ENCODE data around the gene ITPR2. TPM values are rescaled to one million over a fixed set of nuclear protein-coding genes. Genes with fewer than 3 reads are reported as not detected.

Gene ITPR2
- total RNA-seq, 2 experiments from 2014 or later = 28.8 to 29.9 TPM

DNA sequence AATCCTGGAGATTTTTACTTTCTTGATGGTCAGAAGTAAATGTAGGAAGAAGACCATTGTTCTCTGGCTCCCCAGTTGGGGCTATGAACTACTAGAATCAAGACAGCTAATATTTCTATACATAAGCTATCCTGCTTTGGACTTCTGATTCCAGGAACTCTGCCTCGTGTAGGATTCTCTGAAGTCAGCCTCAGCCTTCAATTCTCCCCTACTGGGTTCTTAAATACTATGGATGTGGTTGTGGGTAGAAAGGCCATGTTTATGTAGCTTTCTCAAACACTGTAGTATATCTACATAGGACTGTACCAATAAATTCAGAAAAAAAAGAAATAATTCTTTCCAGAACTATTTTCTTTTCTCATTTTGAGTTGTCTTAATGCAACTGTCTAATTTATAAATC, 302.5 kb downstream of the ITPR2 start:
- ChIA-PET POLR2A (no interaction called here), CTCF (no interaction called here)
- TF ChIP-seq CTCF (IDR thresholded peaks at IDR 0.05) = no peak
- H3K27ac Mint-ChIP-seq = no peak overlapping the region
- ATAC-seq (ENCODE audit: poor library complexity) (no peak), DNase-seq (no peak)
- Histone ChIP-seq H3K27me3 (ENCODE audit: control insufficient read depth in 1 of 2, insufficient read depth in 2 of 2, low read length in 2 of 2) (no peaks in the 10 kb centered on the region), H3K27ac (ENCODE audit: low read depth in 1 of 2, low read length in 2 of 2) (no peak overlapping the region), H3K4me3 (ENCODE audit: low read length) (no peak overlapping the region), H3K9me3 (ENCODE audit: control insufficient read depth in 1 of 2, insufficient read depth in 1 of 2, low read length in 2 of 2) (peaks cover 0 to 24% of the 10 kb centered on the region in 2 experiments), H3K36me3 (ENCODE audit: insufficient read depth, low read length) (peaks cover 12% of the 10 kb centered on the region), H3K4me1 (ENCODE audit: insufficient read depth, low read length) (no peaks in the 10 kb centered on the region)
- H3K4me3 Mint-ChIP-seq = no peak overlapping the region
- intact Hi-C loops (cut with DNase I, micrococcal nuclease) = no loop called here
- peaks cover 90% of the 10 kb centered on the region for H3K36me3 Mint-ChIP-seq (ENCODE audit: low read depth)
- H3K9me3 Mint-ChIP-seq = peaks cover 9% of the 10 kb centered on the region
- no peaks in the 10 kb centered on the region for H3K27me3 Mint-ChIP-seq
- H3K4me1 Mint-ChIP-seq (ENCODE audit: low read depth) = no peaks in the 10 kb centered on the region

DNA sequence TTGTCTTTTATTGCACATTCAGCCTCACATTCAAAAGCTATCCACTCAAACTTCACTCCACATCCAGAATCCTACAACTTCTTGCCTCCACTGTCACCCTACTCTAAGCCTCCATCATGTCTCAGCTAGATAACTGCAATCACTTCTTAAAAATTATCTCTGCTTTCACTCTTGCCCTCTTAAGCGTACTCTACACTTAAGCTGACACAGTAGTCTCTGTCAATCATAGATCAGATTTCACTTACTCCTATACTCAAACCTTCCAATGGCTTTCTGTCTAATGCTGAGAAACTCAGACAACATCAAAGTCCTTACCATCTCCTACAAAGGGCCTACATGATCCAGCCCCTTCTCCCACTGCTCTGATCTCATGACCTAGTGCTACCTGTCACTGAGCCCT, 304.1 kb downstream of the ITPR2 start:
- intact Hi-C loops (cut with DNase I, micrococcal nuclease) = no loop called here
- Histone ChIP-seq H3K4me1 (ENCODE audit: insufficient read depth, low read length) (no peaks in the 10 kb centered on the region), H3K27me3 (ENCODE audit: control insufficient read depth in 1 of 2, insufficient read depth in 2 of 2, low read length in 2 of 2) (no peaks in the 10 kb centered on the region), H3K36me3 (ENCODE audit: insufficient read depth, low read length) (peaks cover 12% of the 10 kb centered on the region), H3K4me3 (ENCODE audit: low read length) (no peak overlapping the region), H3K27ac (ENCODE audit: low read depth in 1 of 2, low read length in 2 of 2) (no peak overlapping the region), H3K9me3 (ENCODE audit: control insufficient read depth in 1 of 2, insufficient read depth in 1 of 2, low read length in 2 of 2) (peaks cover 0 to 30% of the 10 kb centered on the region in 2 experiments)
- Mint-ChIP-seq H3K36me3 (ENCODE audit: low read depth) (peaks cover 89% of the 10 kb centered on the region), H3K4me1 (ENCODE audit: low read depth) (no peaks in the 10 kb centered on the region), H3K9me3 (peaks cover 9% of the 10 kb centered on the region), H3K27ac (no peak overlapping the region), H3K4me3 (no peak overlapping the region), H3K27me3 (no peaks in the 10 kb centered on the region)
- ChIA-PET POLR2A (no interaction called here), CTCF (no interaction called here)
- no peak for ATAC-seq (ENCODE audit: poor library complexity)
- TF ChIP-seq CTCF (IDR thresholded peaks at IDR 0.05) = no peak
- DNase-seq = no peak

DNA sequence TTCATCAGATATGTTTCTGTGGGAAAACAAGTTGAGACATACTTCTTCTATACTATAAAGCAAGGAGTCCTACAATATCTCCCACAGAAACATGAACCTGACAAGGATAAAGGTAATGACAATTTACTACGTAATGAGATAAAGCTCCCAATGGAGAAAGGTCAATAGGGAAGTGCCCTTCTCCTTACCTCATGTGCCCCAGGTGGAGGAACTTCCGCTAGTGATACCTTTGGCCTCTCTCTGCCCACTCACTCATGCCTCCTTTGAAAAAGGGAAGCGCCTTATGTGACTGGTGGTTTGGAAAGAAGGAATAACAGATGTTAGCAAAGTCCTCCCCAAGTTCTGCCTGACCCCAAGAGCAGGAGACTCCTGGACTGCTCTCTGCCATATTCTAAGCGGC, 305.3 kb downstream of the ITPR2 start:
- Mint-ChIP-seq H3K4me3 (no peak overlapping the region), H3K36me3 (ENCODE audit: low read depth) (peaks cover 84% of the 10 kb centered on the region), H3K4me1 (ENCODE audit: low read depth) (no peaks in the 10 kb centered on the region), H3K27ac (no peak overlapping the region), H3K27me3 (no peaks in the 10 kb centered on the region), H3K9me3 (peaks cover 9% of the 10 kb centered on the region)
- Histone ChIP-seq H3K9me3 (ENCODE audit: control insufficient read depth in 1 of 2, insufficient read depth in 1 of 2, low read length in 2 of 2) (peaks cover 0 to 30% of the 10 kb centered on the region in 2 experiments), H3K27ac (ENCODE audit: low read depth in 1 of 2, low read length in 2 of 2) (no peak overlapping the region), H3K4me1 (ENCODE audit: insufficient read depth, low read length) (no peaks in the 10 kb centered on the region), H3K4me3 (ENCODE audit: low read length) (no peak overlapping the region), H3K36me3 (ENCODE audit: insufficient read depth, low read length) (peaks cover 12% of the 10 kb centered on the region), H3K27me3 (ENCODE audit: control insufficient read depth in 1 of 2, insufficient read depth in 2 of 2, low read length in 2 of 2) (no peaks in the 10 kb centered on the region)
- CTCF ChIA-PET = no interaction called here
- intact Hi-C loops (cut with DNase I, micrococcal nuclease) = no loop called here
- no peak for DNase-seq
- no peak for TF ChIP-seq CTCF (IDR thresholded peaks at IDR 0.05)
- POLR2A ChIA-PET = no interaction called here
- ATAC-seq (ENCODE audit: poor library complexity) = no peak
